ENCODE measurements around the gene GTSF1L. TPM values are rescaled to one million over a fixed set of nuclear protein-coding genes. Genes with fewer than 3 reads are reported as not detected.

GTSF1L gene
- polyA plus RNA-seq, 2 donors = not detected

- WGBS, 2 donors = 60 to 65% methylated on average over 7 of the region's 7 CpGs
- Histone ChIP-seq H3K4me1 (ENCODE audit: control insufficient read depth in 2 of 2, insufficient read depth in 2 of 2, low read length in 1 of 2) (no peaks in the 10 kb centered on the region), H3K4me3 (ENCODE audit: low read depth in 1 of 2, low read length in 2 of 2) (no peak overlapping the region), H3K27me3 (ENCODE audit: control insufficient read depth in 1 of 2, insufficient read depth in 2 of 2, low read length in 2 of 2) (no peaks in the 10 kb centered on the region), H3K27ac (ENCODE audit: low read depth in 2 of 2, low read length in 1 of 2) (no peak overlapping the region), H3K36me3 (ENCODE audit: control insufficient read depth in 2 of 2, insufficient read depth in 2 of 2, low read length in 1 of 2) (no peaks in the 10 kb centered on the region), H3K9me3 (ENCODE audit: control insufficient read depth in 2 of 2, insufficient read depth in 1 of 2, low read depth in 1 of 2, low read length in 1 of 2) (peaks cover 0 to 4% of the 10 kb centered on the region in 2 donors)
Measured at GRCh38 chr20:43731469-43731868, 4.7 kb upstream of the GTSF1L start.

GRCh38 chr20:43728686-43729255, 2.0 kb upstream of the GTSF1L start:
- no peaks in the 10 kb centered on the region for H3K4me1 ChIP-seq (ENCODE audit: control insufficient read depth in 2 of 2, insufficient read depth in 2 of 2, low read length in 1 of 2)
- WGBS, 2 donors = 73 to 75% methylated on average over 7 of the region's 7 CpGs
- H3K27me3 ChIP-seq (ENCODE audit: control insufficient read depth in 1 of 2, insufficient read depth in 2 of 2, low read length in 2 of 2) = no peaks in the 10 kb centered on the region
- no peaks in the 10 kb centered on the region for H3K36me3 ChIP-seq (ENCODE audit: control insufficient read depth in 2 of 2, insufficient read depth in 2 of 2, low read length in 1 of 2)
- no peak overlapping the region for H3K27ac ChIP-seq (ENCODE audit: low read depth in 2 of 2, low read length in 1 of 2)
- no peak overlapping the region for H3K4me3 ChIP-seq (ENCODE audit: low read depth in 1 of 2, low read length in 2 of 2)
- H3K9me3 ChIP-seq (ENCODE audit: control insufficient read depth in 2 of 2, insufficient read depth in 1 of 2, low read depth in 1 of 2, low read length in 1 of 2) = peaks cover 0 to 4% of the 10 kb centered on the region in 2 donors

- Histone ChIP-seq H3K36me3 (ENCODE audit: control insufficient read depth in 2 of 2, insufficient read depth in 2 of 2, low read length in 1 of 2) (no peaks in the 10 kb centered on the region), H3K9me3 (ENCODE audit: control insufficient read depth in 2 of 2, insufficient read depth in 1 of 2, low read depth in 1 of 2, low read length in 1 of 2) (peaks cover 0 to 4% of the 10 kb centered on the region in 2 donors), H3K4me1 (ENCODE audit: control insufficient read depth in 2 of 2, insufficient read depth in 2 of 2, low read length in 1 of 2) (no peaks in the 10 kb centered on the region), H3K27me3 (ENCODE audit: control insufficient read depth in 1 of 2, insufficient read depth in 2 of 2, low read length in 2 of 2) (no peaks in the 10 kb centered on the region), H3K27ac (ENCODE audit: low read depth in 2 of 2, low read length in 1 of 2) (no peak overlapping the region), H3K4me3 (ENCODE audit: low read depth in 1 of 2, low read length in 2 of 2) (no peak overlapping the region)
- WGBS, 2 donors = 75 to 90% methylated on average over 1 of the region's 1 CpG
Measured at GRCh38 chr20:43727980-43728590, 1.3 kb upstream of the GTSF1L start.

GRCh38 chr20:43726333-43726732, 469 bp downstream of the GTSF1L start:
- no peaks in the 10 kb centered on the region for H3K4me1 ChIP-seq (ENCODE audit: control insufficient read depth in 2 of 2, insufficient read depth in 2 of 2, low read length in 1 of 2)
- H3K27me3 ChIP-seq (ENCODE audit: control insufficient read depth in 1 of 2, insufficient read depth in 2 of 2, low read length in 2 of 2) = no peaks in the 10 kb centered on the region
- peaks cover 0 to 4% of the 10 kb centered on the region in 2 donors for H3K9me3 ChIP-seq (ENCODE audit: control insufficient read depth in 2 of 2, insufficient read depth in 1 of 2, low read depth in 1 of 2, low read length in 1 of 2)
- WGBS, 2 donors = 86% methylated on average over 10 of the region's 10 CpGs
- H3K27ac ChIP-seq (ENCODE audit: low read depth in 2 of 2, low read length in 1 of 2) = no peak overlapping the region
- H3K4me3 ChIP-seq (ENCODE audit: low read depth in 1 of 2, low read length in 2 of 2) = no peak overlapping the region
- no peaks in the 10 kb centered on the region for H3K36me3 ChIP-seq (ENCODE audit: control insufficient read depth in 2 of 2, insufficient read depth in 2 of 2, low read length in 1 of 2)

- Histone ChIP-seq H3K4me3 (ENCODE audit: low read depth in 1 of 2, low read length in 2 of 2) (no peak overlapping the region), H3K27me3 (ENCODE audit: control insufficient read depth in 1 of 2, insufficient read depth in 2 of 2, low read length in 2 of 2) (no peaks in the 10 kb centered on the region), H3K27ac (ENCODE audit: low read depth in 2 of 2, low read length in 1 of 2) (no peak overlapping the region), H3K9me3 (ENCODE audit: control insufficient read depth in 2 of 2, insufficient read depth in 1 of 2, low read depth in 1 of 2, low read length in 1 of 2) (peaks cover 0 to 4% of the 10 kb centered on the region in 2 donors), H3K4me1 (ENCODE audit: control insufficient read depth in 2 of 2, insufficient read depth in 2 of 2, low read length in 1 of 2) (no peaks in the 10 kb centered on the region), H3K36me3 (ENCODE audit: control insufficient read depth in 2 of 2, insufficient read depth in 2 of 2, low read length in 1 of 2) (no peaks in the 10 kb centered on the region)
- 81 to 91% methylated on average over 2 of the region's 2 CpGs for WGBS, 2 donors
Measured at GRCh38 chr20:43725666-43726065, 1.1 kb downstream of the GTSF1L start.

- Histone ChIP-seq H3K36me3 (ENCODE audit: control insufficient read depth in 2 of 2, insufficient read depth in 2 of 2, low read length in 1 of 2) (no peaks in the 10 kb centered on the region), H3K27me3 (ENCODE audit: control insufficient read depth in 1 of 2, insufficient read depth in 2 of 2, low read length in 2 of 2) (no peaks in the 10 kb centered on the region), H3K4me1 (ENCODE audit: control insufficient read depth in 2 of 2, insufficient read depth in 2 of 2, low read length in 1 of 2) (no peaks in the 10 kb centered on the region), H3K27ac (ENCODE audit: low read depth in 2 of 2, low read length in 1 of 2) (no peak overlapping the region), H3K4me3 (ENCODE audit: low read depth in 1 of 2, low read length in 2 of 2) (no peak overlapping the region), H3K9me3 (ENCODE audit: control insufficient read depth in 2 of 2, insufficient read depth in 1 of 2, low read depth in 1 of 2, low read length in 1 of 2) (peaks cover 0 to 10% of the 10 kb centered on the region in 2 donors)
- WGBS, 2 donors = 92 to 95% methylated on average over 5 of the region's 5 CpGs
Measured at GRCh38 chr20:43724383-43724782, 2.4 kb downstream of the GTSF1L start.

- H3K4me1 ChIP-seq (ENCODE audit: control insufficient read depth in 2 of 2, insufficient read depth in 2 of 2, low read length in 1 of 2) = no peaks in the 10 kb centered on the region
Measured at GRCh38 chr20:43723735-43724134, 3.1 kb downstream of the GTSF1L start.

GRCh38 chr20:43723186-43723585, 3.6 kb downstream of the GTSF1L start:
- H3K9me3 ChIP-seq (ENCODE audit: control insufficient read depth in 2 of 2, insufficient read depth in 1 of 2, low read depth in 1 of 2, low read length in 1 of 2) = peaks cover 0 to 6% of the 10 kb centered on the region in 2 donors
- H3K4me3 ChIP-seq (ENCODE audit: low read depth in 1 of 2, low read length in 2 of 2) = no peak overlapping the region
- no peaks in the 10 kb centered on the region for H3K36me3 ChIP-seq (ENCODE audit: control insufficient read depth in 2 of 2, insufficient read depth in 2 of 2, low read length in 1 of 2)
- 66 to 70% methylated on average over 4 of the region's 4 CpGs for WGBS, 2 donors
- no peaks in the 10 kb centered on the region for H3K27me3 ChIP-seq (ENCODE audit: control insufficient read depth in 1 of 2, insufficient read depth in 2 of 2, low read length in 2 of 2)
- no peak overlapping the region for H3K27ac ChIP-seq (ENCODE audit: low read depth in 2 of 2, low read length in 1 of 2)
- no peaks in the 10 kb centered on the region for H3K4me1 ChIP-seq (ENCODE audit: control insufficient read depth in 2 of 2, insufficient read depth in 2 of 2, low read length in 1 of 2)

More at GRCh38 chr20:43723735-43724134, 3.1 kb downstream of the GTSF1L start:
- Histone ChIP-seq H3K27me3 (ENCODE audit: control insufficient read depth in 1 of 2, insufficient read depth in 2 of 2, low read length in 2 of 2) (no peaks in the 10 kb centered on the region), H3K4me3 (ENCODE audit: low read depth in 1 of 2, low read length in 2 of 2) (no peak overlapping the region), H3K27ac (ENCODE audit: low read depth in 2 of 2, low read length in 1 of 2) (no peak overlapping the region), H3K9me3 (ENCODE audit: control insufficient read depth in 2 of 2, insufficient read depth in 1 of 2, low read depth in 1 of 2, low read length in 1 of 2) (peaks cover 0 to 6% of the 10 kb centered on the region in 2 donors), H3K36me3 (ENCODE audit: control insufficient read depth in 2 of 2, insufficient read depth in 2 of 2, low read length in 1 of 2) (no peaks in the 10 kb centered on the region)
- 82 to 92% methylated on average over 3 of the region's 3 CpGs for WGBS, 2 donors

GRCh38 chr20:43722153-43722505, 4.7 kb downstream of the GTSF1L start:
- Histone ChIP-seq H3K4me1 (ENCODE audit: control insufficient read depth in 2 of 2, insufficient read depth in 2 of 2, low read length in 1 of 2) (no peaks in the 10 kb centered on the region), H3K4me3 (ENCODE audit: low read depth in 1 of 2, low read length in 2 of 2) (no peak overlapping the region), H3K9me3 (ENCODE audit: control insufficient read depth in 2 of 2, insufficient read depth in 1 of 2, low read depth in 1 of 2, low read length in 1 of 2) (peaks cover 0 to 6% of the 10 kb centered on the region in 2 donors), H3K27ac (ENCODE audit: low read depth in 2 of 2, low read length in 1 of 2) (no peak overlapping the region), H3K36me3 (ENCODE audit: control insufficient read depth in 2 of 2, insufficient read depth in 2 of 2, low read length in 1 of 2) (no peaks in the 10 kb centered on the region), H3K27me3 (ENCODE audit: control insufficient read depth in 1 of 2, insufficient read depth in 2 of 2, low read length in 2 of 2) (no peaks in the 10 kb centered on the region)
- 39 to 40% methylated on average over 8 of the region's 8 CpGs for WGBS, 2 donors
